ENCODE measurements around the gene ACTR5. TPM values are rescaled to one million over a fixed set of nuclear protein-coding genes. Genes with fewer than 3 reads are reported as not detected.

ACTR5 gene
- total RNA-seq, 1 experiment from 2014 or later = 22.0 TPM

DNA sequence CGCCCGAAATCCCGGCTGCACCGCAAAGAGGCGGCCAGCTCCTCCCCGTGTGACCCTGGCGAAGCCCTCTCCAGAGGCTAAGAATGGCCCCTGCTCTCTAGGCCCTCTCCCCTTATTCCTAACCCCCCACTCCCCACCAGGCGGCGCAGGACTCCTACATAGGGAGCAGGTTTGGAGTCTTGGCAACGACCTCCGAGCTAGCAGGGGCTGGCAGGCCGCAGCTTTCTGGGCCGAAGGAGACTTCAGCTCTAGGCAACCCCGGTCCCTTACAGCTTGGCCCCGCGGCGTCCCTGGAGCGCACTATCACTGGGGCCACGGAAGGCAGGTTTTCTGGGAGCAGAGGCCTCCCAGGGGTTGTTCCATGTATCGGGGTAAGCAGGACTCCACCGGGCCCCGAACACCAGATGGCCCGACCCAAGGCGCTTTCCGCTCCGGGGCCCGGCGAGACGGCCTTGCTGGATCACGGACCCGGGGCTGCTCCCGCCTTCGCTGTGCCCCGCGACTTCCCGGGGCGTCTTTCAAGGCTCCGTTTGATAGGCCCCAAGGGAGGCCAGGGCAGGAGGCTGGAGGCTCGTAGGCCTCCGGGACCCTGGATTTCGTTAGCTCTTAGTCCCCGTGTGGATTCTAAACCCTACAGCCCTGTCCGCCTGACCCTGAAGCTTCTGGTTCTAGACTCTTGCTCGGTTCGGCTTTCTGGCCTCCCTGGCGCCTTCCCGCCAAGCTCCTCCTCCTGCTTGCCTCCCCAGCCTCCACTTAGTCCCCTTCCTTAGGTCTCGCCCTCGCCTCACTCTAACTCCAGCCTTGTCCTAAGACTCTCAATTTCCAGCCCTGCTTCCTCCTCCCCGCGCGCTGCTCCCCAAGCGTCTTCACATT is 22.1 kb upstream of the ACTR5 start (continued):
- TF ChIP-seq, protein P1, sequence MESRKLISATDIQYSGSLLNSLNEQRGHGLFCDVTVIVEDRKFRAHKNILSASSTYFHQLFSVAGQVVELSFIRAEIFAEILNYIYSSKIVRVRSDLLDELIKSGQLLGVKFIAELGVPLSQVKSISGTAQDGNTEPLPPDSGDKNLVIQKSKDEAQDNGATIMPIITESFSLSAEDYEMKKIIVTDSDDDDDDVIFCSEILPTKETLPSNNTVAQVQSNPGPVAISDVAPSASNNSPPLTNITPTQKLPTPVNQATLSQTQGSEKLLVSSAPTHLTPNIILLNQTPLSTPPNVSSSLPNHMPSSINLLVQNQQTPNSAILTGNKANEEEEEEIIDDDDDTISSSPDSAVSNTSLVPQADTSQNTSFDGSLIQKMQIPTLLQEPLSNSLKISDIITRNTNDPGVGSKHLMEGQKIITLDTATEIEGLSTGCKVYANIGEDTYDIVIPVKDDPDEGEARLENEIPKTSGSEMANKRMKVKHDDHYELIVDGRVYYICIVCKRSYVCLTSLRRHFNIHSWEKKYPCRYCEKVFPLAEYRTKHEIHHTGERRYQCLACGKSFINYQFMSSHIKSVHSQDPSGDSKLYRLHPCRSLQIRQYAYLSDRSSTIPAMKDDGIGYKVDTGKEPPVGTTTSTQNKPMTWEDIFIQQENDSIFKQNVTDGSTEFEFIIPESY (IDR thresholded peaks at IDR 0.05; ENCODE audit: extremely low read depth, insufficient replicate concordance, low read length) = no peak
- TF ChIP-seq SIN3A (IDR thresholded peaks at IDR 0.05; ENCODE audit: low read depth) = no peak
- TF ChIP-seq, protein P2, sequence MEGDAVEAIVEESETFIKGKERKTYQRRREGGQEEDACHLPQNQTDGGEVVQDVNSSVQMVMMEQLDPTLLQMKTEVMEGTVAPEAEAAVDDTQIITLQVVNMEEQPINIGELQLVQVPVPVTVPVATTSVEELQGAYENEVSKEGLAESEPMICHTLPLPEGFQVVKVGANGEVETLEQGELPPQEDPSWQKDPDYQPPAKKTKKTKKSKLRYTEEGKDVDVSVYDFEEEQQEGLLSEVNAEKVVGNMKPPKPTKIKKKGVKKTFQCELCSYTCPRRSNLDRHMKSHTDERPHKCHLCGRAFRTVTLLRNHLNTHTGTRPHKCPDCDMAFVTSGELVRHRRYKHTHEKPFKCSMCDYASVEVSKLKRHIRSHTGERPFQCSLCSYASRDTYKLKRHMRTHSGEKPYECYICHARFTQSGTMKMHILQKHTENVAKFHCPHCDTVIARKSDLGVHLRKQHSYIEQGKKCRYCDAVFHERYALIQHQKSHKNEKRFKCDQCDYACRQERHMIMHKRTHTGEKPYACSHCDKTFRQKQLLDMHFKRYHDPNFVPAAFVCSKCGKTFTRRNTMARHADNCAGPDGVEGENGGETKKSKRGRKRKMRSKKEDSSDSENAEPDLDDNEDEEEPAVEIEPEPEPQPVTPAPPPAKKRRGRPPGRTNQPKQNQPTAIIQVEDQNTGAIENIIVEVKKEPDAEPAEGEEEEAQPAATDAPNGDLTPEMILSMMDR (IDR thresholded peaks at IDR 0.05 in 2 of 3, conservative IDR thresholded peaks at IDR 0.05 in 1 of 3; ENCODE audit: borderline replicate concordance in 1 of 3, insufficient read depth in 1 of 3, low read depth in 2 of 3, low read length in 2 of 3) = no peak; a peak in 1 of 6 replicates

- no peaks in the 10 kb centered on the region for H3K36me3 ChIP-seq (ENCODE audit: control insufficient read depth in 1 of 2, insufficient read depth in 2 of 2, low read length in 2 of 2)
- TF ChIP-seq EZH2phosphoT487 (IDR thresholded peaks at IDR 0.05; ENCODE audit: borderline replicate concordance) (no peak), RAD21 (IDR thresholded peaks at IDR 0.05; ENCODE audit: low read depth) (peak; percentile 41)
- TF ChIP-seq, protein P2 (IDR thresholded peaks at IDR 0.05 in 2 of 3, conservative IDR thresholded peaks at IDR 0.05 in 1 of 3; ENCODE audit: borderline replicate concordance in 1 of 3, insufficient read depth in 1 of 3, low read depth in 2 of 3, low read length in 2 of 3) = peak; percentile 28 to 68 (median 61); a peak in 5 of 6 replicates
- BruUV-seq (replicated peaks) = no TSS peak
- no peaks in the 10 kb centered on the region for H3K9me3 ChIP-seq (ENCODE audit: control insufficient read depth in 1 of 2, insufficient read depth in 1 of 2, low read depth in 1 of 2, low read length in 2 of 2)
- intact Hi-C loops (cut with micrococcal nuclease) = no loop called here
- H3K4me3 ChIP-seq (replicated peaks in 1 of 2; ENCODE audit: low read depth in 1 of 2, low read length in 2 of 2) = no peak overlapping the region
- ChIA-PET POLR2A (no interaction called here), RAD21 (ENCODE audit: low non-redundant PET in 1 of 2, low total read pairs in 2 of 2, uncharacterized antibody in 2 of 2, unreplicated experiment in 2 of 2) (no interaction called here), CTCF (no interaction called here)
- ATAC-seq = peak; percentile 41
- peaks cover 4 to 21% of the 10 kb centered on the region in 2 experiments; a peak in 3 of 4 replicates for H3K4me1 ChIP-seq (ENCODE audit: control insufficient read depth in 1 of 2, insufficient read depth in 2 of 2, low read length in 2 of 2)
- no peak overlapping the region for H3K27ac ChIP-seq (ENCODE audit: low read depth, low read length)
- no peaks in the 10 kb centered on the region for H4K20me1 ChIP-seq (ENCODE audit: insufficient read depth)
- DNase-seq (ENCODE audit: low read depth, low spot score) = no peak
- H3K27me3 ChIP-seq (ENCODE audit: insufficient read depth, low read length) = peaks cover 4% of the 10 kb centered on the region; the same call in 1 of the 2 replicates
- no peaks in the 10 kb centered on the region for H3K9me2 ChIP-seq (ENCODE audit: insufficient read depth)
- H2AFZ ChIP-seq (ENCODE audit: low read depth, low read length, poor library complexity, severe bottlenecking) = no peak overlapping the region
- H3K9ac ChIP-seq (ENCODE audit: low read length) = no peak overlapping the region
- H3K79me2 ChIP-seq (ENCODE audit: insufficient read depth, low read length) = no peaks in the 10 kb centered on the region
- H3K4me2 ChIP-seq (ENCODE audit: low read length) = no peak overlapping the region
These were observed 21.3 kb upstream of the ACTR5 start for GRCh38 chr20:38726804-38727606.

All from HCT116 (cell line).